GM12892 (cell line): Measurements from ENCODE around the gene SPCS3.

Experiments
- POLR2A ChIP-seq: IDR thresholded peaks from 2 replicates; pipeline ENCODE4 v1.6.1; 2011; ENCODE audit warnings: low read depth, low read length, control low read depth
- POLR2AphosphoS5 ChIP-seq: IDR thresholded peaks from 2 replicates; pipeline ENCODE4 v1.6.1; 2011; ENCODE audit warnings: low read depth, low read length, control low read depth
- TAF1 ChIP-seq: IDR thresholded peaks from 2 replicates; pipeline ENCODE4 v1.6.1; 2011; ENCODE audit warnings: low read depth, mild to moderate bottlenecking, control low read depth, low read length, borderline replicate concordance

DNA sequence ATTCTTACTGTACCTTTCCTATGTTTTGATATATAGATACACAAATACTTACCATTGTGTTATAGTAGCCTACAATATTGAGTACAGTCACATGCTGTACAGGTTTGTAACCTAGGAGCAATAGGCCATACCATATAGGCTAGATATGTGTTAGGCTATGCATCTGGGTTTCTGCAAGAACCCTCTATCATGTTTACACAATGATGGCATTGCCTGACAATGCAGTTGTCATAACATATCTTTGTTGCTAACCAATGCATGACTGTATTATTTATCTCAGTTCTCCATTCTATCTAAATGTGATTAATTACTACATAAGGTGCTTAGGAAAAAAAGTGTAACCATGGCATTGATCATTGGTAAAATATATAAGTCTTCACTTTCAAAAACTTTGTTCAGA is 10.0 kb upstream of the SPCS3 start:
- TF ChIP-seq POLR2AphosphoS5 (no peak), TAF1 (no peak), POLR2A (no peak)
